ENCODE data around the gene GID8. TPM values are rescaled to one million over a fixed set of nuclear protein-coding genes. Genes with fewer than 3 reads are reported as not detected.

Gene GID8
- total RNA-seq, 1 experiment from 2014 or later, result 37.2 TPM

GRCh38 chr20:62972845-62973745 lies 35.1 kb downstream of the GID8 start:
- Histone ChIP-seq H3K36me3 (ENCODE audit: low read depth, low read length) (no peaks in the 10 kb centered on the region), H4K20me1 (ENCODE audit: low read length) (no peaks in the 10 kb centered on the region), H3K4me3 (ENCODE audit: low read length) (peak overlapping the region; percentile 60), H3K9ac (ENCODE audit: low read length) (no peak overlapping the region), H3F3A (ENCODE audit: low read length, unreplicated experiment) (no peaks in the 10 kb centered on the region), H2AFZ (ENCODE audit: low read length) (peak overlapping the region; percentile 72), H3K27me3 (ENCODE audit: low read length) (peaks cover 36% of the 10 kb centered on the region), H3K27ac (ENCODE audit: low read length) (no peak overlapping the region), H3K4me2 (ENCODE audit: low read length) (peak overlapping the region; percentile 84), H3K4me1 (ENCODE audit: insufficient read depth, low read length) (peaks cover 5% of the 10 kb centered on the region; the same call in 1 of the 2 replicates), H3K79me2 (ENCODE audit: low read length) (no peaks in the 10 kb centered on the region), H3K9me2 (replicated peaks; ENCODE audit: low read length) (no peaks in the 10 kb centered on the region), H3K9me3 (ENCODE audit: low read length) (no peaks in the 10 kb centered on the region)
- CTCF ChIA-PET, result interaction anchor here (0.5 to 1.2 kb wide), 8 partner anchors 13 to 242 kb away, joined by 3 to 34 read pairs (median 4); no protein-coding TSS in a partner anchor
- ATAC-seq, result no peak
- TF ChIP-seq EZH2 (IDR thresholded peaks at IDR 0.05; ENCODE audit: low read length, unreplicated experiment), result no peak
- TF ChIP-seq CTCF (conservative IDR thresholded peaks at IDR 0.05; ENCODE audit: low read depth, low read length), result no peak
- TF ChIP-seq EZH2phosphoT487 (IDR thresholded peaks at IDR 0.05; ENCODE audit: borderline replicate concordance, low read length), result no peak
- POLR2A ChIA-PET (ENCODE audit: unreplicated experiment), result interaction anchor here (0.6 kb wide), 1 partner anchor 83 kb away, joined by 3 read pairs; no protein-coding TSS in a partner anchor
- DNase-seq, result no peak
- BruUV-seq (replicated peaks), result no TSS peak
- intact Hi-C loops (cut with micrococcal nuclease), result loop anchor here (1.0 kb wide), 1 partner anchor 36 kb away; no protein-coding TSS in a partner anchor

- ATAC-seq, result no peak
- CTCF ChIA-PET, result interaction anchor here (1.8 kb wide), 1 partner anchor 34 kb away, joined by 6 read pairs; no protein-coding TSS in a partner anchor
- intact Hi-C loops (cut with micrococcal nuclease), result no loop called here
Measured at GRCh38 chr20:62975251-62975760, 37.4 kb downstream of the GID8 start.

More at GRCh38 chr20:62975251-62975760, 37.4 kb downstream of the GID8 start:
- H2AFZ ChIP-seq (ENCODE audit: low read length), result no peak overlapping the region
- BruUV-seq (replicated peaks), result no TSS peak
- peaks cover 5% of the 10 kb centered on the region; the same call in 1 of the 2 replicates for H3K4me1 ChIP-seq (ENCODE audit: insufficient read depth, low read length)
- no peaks in the 10 kb centered on the region for H3K79me2 ChIP-seq (ENCODE audit: low read length)
- TF ChIP-seq EZH2phosphoT487 (IDR thresholded peaks at IDR 0.05; ENCODE audit: borderline replicate concordance, low read length) (no peak), EZH2 (IDR thresholded peaks at IDR 0.05; ENCODE audit: low read length, unreplicated experiment) (no peak), CTCF (conservative IDR thresholded peaks at IDR 0.05; ENCODE audit: low read depth, low read length) (no peak)
- no peak for DNase-seq
- no peak overlapping the region for H3K9ac ChIP-seq (ENCODE audit: low read length)
- no peak overlapping the region for H3K4me3 ChIP-seq (ENCODE audit: low read length)
- H3K9me2 ChIP-seq (replicated peaks; ENCODE audit: low read length), result no peaks in the 10 kb centered on the region
- no peaks in the 10 kb centered on the region for H3F3A ChIP-seq (ENCODE audit: low read length, unreplicated experiment)
- H3K27me3 ChIP-seq (ENCODE audit: low read length), result peaks cover 57% of the 10 kb centered on the region
- H3K9me3 ChIP-seq (ENCODE audit: low read length), result no peaks in the 10 kb centered on the region
- H3K4me2 ChIP-seq (ENCODE audit: low read length), result no peak overlapping the region
- no peak overlapping the region for H3K27ac ChIP-seq (ENCODE audit: low read length)
- H4K20me1 ChIP-seq (ENCODE audit: low read length), result no peaks in the 10 kb centered on the region
- no peaks in the 10 kb centered on the region for H3K36me3 ChIP-seq (ENCODE audit: low read depth, low read length)
- POLR2A ChIA-PET (ENCODE audit: unreplicated experiment), result no interaction called here
